ENCODE results near the gene SRSF11.

DNA sequence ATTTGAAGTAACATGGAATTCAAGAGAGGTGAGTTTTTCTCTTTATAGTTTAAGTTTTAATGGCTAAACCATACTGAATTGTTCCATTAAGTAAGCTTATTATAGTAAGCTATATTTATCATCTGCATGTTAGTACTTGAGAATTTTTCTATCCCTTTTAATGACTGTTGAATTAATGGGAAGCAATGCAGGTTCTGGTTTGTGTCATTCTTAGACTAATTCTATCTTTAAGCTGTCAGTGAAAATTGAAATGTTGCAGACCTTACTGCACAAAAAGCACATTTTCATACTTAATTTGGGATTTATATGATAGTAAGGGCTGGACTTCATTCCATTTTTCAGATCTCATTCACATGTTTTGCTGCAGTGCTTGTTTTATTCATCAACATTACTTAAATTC, 25.9 kb downstream of the SRSF11 start:
- TF ChIP-seq CEBPB (IDR thresholded peaks at IDR 0.05) (no peak), TAF1 (IDR thresholded peaks at IDR 0.05; ENCODE audit: low read depth) (no peak), RAD21 (IDR thresholded peaks at IDR 0.05; ENCODE audit: low read depth) (no peak), TEAD4 (IDR thresholded peaks at IDR 0.05) (no peak), NFIC (IDR thresholded peaks at IDR 0.05) (no peak), YY1 (IDR thresholded peaks at IDR 0.05; ENCODE audit: low read depth) (no peak), ZBTB7A (IDR thresholded peaks at IDR 0.05; ENCODE audit: low read depth) (no peak), EGR1 (IDR thresholded peaks at IDR 0.05) (no peak)
- TF ChIP-seq, protein P1, sequence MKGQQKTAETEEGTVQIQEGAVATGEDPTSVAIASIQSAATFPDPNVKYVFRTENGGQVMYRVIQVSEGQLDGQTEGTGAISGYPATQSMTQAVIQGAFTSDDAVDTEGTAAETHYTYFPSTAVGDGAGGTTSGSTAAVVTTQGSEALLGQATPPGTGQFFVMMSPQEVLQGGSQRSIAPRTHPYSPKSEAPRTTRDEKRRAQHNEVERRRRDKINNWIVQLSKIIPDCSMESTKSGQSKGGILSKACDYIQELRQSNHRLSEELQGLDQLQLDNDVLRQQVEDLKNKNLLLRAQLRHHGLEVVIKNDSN (IDR thresholded peaks at IDR 0.05): no peak
